HCT116 (cell line): Measurements from ENCODE around the gene KDM2B.

Experiments
- EZH2 ChIP-seq: fragments of 200-600 bp; sonication (generic); IDR thresholded peaks from 2 replicates; pipeline ENCODE4 v1.6.1; 2017; ENCODE audit warnings: antibody characterized with exemption, mixed run types
- POLR2A ChIP-seq: IDR thresholded peaks from 2 replicates; pipeline ENCODE4 v1.7.0; 2011; ENCODE audit warnings: borderline replicate concordance; ENCODE audit not compliant: insufficient read depth, insufficient read length; ENCODE audit errors: extremely low read depth
- TF ChIP-seq, protein P1 (sequence below): IDR thresholded peaks from 2 replicates; pipeline ENCODE4 v1.6.1; 2012; ENCODE audit warnings: low read depth
- TF ChIP-seq, protein P2 (sequence below), 3 experiments: fragments of 200-600 bp in 1 of 3; sonication (generic) in 1 of 3; IDR thresholded peaks in 2 of 3; conservative IDR thresholded peaks in 1 of 3; 2 replicates each; pipeline ENCODE4 v1.5.1; 2012 to 2017; ENCODE audit warnings: low read depth in 2 of 3, low read length in 2 of 3, antibody characterized with exemption in 1 of 3, borderline replicate concordance in 1 of 3, control low read depth in 1 of 3, mild to moderate bottlenecking in 1 of 3, mixed read lengths in 1 of 3, mixed run types in 1 of 3, moderate library complexity in 1 of 3; ENCODE audit not compliant: insufficient read depth in 1 of 3

- no peak for TF ChIP-seq POLR2A
- TF ChIP-seq, protein P1, sequence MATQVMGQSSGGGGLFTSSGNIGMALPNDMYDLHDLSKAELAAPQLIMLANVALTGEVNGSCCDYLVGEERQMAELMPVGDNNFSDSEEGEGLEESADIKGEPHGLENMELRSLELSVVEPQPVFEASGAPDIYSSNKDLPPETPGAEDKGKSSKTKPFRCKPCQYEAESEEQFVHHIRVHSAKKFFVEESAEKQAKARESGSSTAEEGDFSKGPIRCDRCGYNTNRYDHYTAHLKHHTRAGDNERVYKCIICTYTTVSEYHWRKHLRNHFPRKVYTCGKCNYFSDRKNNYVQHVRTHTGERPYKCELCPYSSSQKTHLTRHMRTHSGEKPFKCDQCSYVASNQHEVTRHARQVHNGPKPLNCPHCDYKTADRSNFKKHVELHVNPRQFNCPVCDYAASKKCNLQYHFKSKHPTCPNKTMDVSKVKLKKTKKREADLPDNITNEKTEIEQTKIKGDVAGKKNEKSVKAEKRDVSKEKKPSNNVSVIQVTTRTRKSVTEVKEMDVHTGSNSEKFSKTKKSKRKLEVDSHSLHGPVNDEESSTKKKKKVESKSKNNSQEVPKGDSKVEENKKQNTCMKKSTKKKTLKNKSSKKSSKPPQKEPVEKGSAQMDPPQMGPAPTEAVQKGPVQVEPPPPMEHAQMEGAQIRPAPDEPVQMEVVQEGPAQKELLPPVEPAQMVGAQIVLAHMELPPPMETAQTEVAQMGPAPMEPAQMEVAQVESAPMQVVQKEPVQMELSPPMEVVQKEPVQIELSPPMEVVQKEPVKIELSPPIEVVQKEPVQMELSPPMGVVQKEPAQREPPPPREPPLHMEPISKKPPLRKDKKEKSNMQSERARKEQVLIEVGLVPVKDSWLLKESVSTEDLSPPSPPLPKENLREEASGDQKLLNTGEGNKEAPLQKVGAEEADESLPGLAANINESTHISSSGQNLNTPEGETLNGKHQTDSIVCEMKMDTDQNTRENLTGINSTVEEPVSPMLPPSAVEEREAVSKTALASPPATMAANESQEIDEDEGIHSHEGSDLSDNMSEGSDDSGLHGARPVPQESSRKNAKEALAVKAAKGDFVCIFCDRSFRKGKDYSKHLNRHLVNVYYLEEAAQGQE = no peak
- TF ChIP-seq, protein P2, sequence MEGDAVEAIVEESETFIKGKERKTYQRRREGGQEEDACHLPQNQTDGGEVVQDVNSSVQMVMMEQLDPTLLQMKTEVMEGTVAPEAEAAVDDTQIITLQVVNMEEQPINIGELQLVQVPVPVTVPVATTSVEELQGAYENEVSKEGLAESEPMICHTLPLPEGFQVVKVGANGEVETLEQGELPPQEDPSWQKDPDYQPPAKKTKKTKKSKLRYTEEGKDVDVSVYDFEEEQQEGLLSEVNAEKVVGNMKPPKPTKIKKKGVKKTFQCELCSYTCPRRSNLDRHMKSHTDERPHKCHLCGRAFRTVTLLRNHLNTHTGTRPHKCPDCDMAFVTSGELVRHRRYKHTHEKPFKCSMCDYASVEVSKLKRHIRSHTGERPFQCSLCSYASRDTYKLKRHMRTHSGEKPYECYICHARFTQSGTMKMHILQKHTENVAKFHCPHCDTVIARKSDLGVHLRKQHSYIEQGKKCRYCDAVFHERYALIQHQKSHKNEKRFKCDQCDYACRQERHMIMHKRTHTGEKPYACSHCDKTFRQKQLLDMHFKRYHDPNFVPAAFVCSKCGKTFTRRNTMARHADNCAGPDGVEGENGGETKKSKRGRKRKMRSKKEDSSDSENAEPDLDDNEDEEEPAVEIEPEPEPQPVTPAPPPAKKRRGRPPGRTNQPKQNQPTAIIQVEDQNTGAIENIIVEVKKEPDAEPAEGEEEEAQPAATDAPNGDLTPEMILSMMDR (IDR thresholded peaks at IDR 0.05 in 2 of 3, conservative IDR thresholded peaks at IDR 0.05 in 1 of 3; ENCODE audit: borderline replicate concordance in 1 of 3, insufficient read depth in 1 of 3, low read depth in 2 of 3, low read length in 2 of 3) = no peak
- no peak for TF ChIP-seq EZH2
Measured at GRCh38 chr12:121495746-121496145, 85.1 kb downstream of the KDM2B start.
